Measurements from ENCODE around the gene SPEM1. TPM values are rescaled to one million over a fixed set of nuclear protein-coding genes. Genes with fewer than 3 reads are reported as not detected.
"Not testable (repeated sequence)": the region's sequence is repeated elsewhere in the genome, so short reads cannot be mapped to it uniquely, and the experiment has no call there.

SPEM1 gene
- total RNA-seq, 1 experiment from 2014 or later = 0.33 TPM

- Histone ChIP-seq H4K91ac (ENCODE audit: insufficient read length, low read depth, low read length) (no peak overlapping the region), H3K23me2 (ENCODE audit: insufficient read length, low read depth, low read length, poor library complexity, severe bottlenecking) (no peaks in the 10 kb centered on the region), H2BK12ac (ENCODE audit: insufficient read length, low read depth, low read length) (no peak overlapping the region), H3K79me1 (ENCODE audit: insufficient read depth, low read depth, low read length, poor library complexity, severe bottlenecking) (no peaks in the 10 kb centered on the region), H3K79me2 (ENCODE audit: insufficient read depth, low read length) (no peaks in the 10 kb centered on the region), H3K14ac (ENCODE audit: insufficient read depth, low read length) (no peak overlapping the region), H4K8ac (replicated peaks; ENCODE audit: insufficient read length, low read depth, low read length) (no peak overlapping the region), H2BK15ac (ENCODE audit: low read depth, low read length) (no peak overlapping the region), H3K23ac (ENCODE audit: insufficient read length, low read depth, low read length) (no peak overlapping the region), H3K9me3 (ENCODE audit: control insufficient read depth, low read depth, low read length) (no peaks in the 10 kb centered on the region), H3T11ph (ENCODE audit: low read length) (no peak overlapping the region), H2BK20ac (ENCODE audit: low read depth, low read length, poor library complexity, severe bottlenecking) (no peak overlapping the region), H3K18ac (ENCODE audit: insufficient read length, low read depth, low read length) (no peak overlapping the region), H3K27me3 (ENCODE audit: insufficient read depth, low read length) (no peaks in the 10 kb centered on the region), H2BK5ac (ENCODE audit: insufficient read length, low read length) (no peak overlapping the region), H2BK120ac (ENCODE audit: low read depth, low read length, poor library complexity, severe bottlenecking) (no peak overlapping the region), H2AFZ (ENCODE audit: low read length) (no peak overlapping the region), H4K20me1 (ENCODE audit: control insufficient read depth, insufficient read depth, insufficient read length) (no peaks in the 10 kb centered on the region), H3K56ac (ENCODE audit: insufficient read length, low read depth, low read length) (no peak overlapping the region), H3K27ac (ENCODE audit: insufficient read length, low read depth, low read length) (no peak overlapping the region), H3K4me1 (ENCODE audit: insufficient read depth, low read length) (no peaks in the 10 kb centered on the region; the same call in 1 of the 2 replicates), H2AK5ac (ENCODE audit: insufficient read length, low read length) (no peak overlapping the region), H3K4me2 (ENCODE audit: insufficient read depth, insufficient read length, low read length) (no peak overlapping the region), H3K4ac (ENCODE audit: low read depth, low read length) (no peak overlapping the region), H4K5ac (ENCODE audit: insufficient read length, low read depth, low read length) (no peak overlapping the region), H3K9ac (ENCODE audit: extremely low read depth, insufficient read length, low read length) (no peak overlapping the region)
- no peaks in the 10 kb centered on the region for H3K9me3 Mint-ChIP-seq
- peaks cover 2 to 13% (median 9%) of the 10 kb centered on the region in 3 experiments; a peak in 4 of 7 replicates for H3K36me3 Mint-ChIP-seq (ENCODE audit: insufficient read depth in 1 of 3, low read depth in 3 of 3)
- no peaks in the 10 kb centered on the region; a peak in 1 of 4 replicates for H3K4me1 Mint-ChIP-seq
- H3K27me3 Mint-ChIP-seq (ENCODE audit: low read depth) = no peaks in the 10 kb centered on the region
- no CpG with 5 or more reads among the region's 12 CpGs for WGBS (ENCODE audit: extremely low coverage, insufficient read length, low lambda C conversion rate)
- H3K27ac Mint-ChIP-seq = no peak overlapping the region; a peak in 1 of 7 replicates
- TF ChIP-seq CTCF (conservative IDR thresholded peaks at IDR 0.05) = no peak
- H3K4me3 Mint-ChIP-seq = no peak overlapping the region
- no peak for DNase-seq
Observed at GRCh38 chr17:7468804-7469389, 48.8 kb downstream of the SPEM1 start.

DNA sequence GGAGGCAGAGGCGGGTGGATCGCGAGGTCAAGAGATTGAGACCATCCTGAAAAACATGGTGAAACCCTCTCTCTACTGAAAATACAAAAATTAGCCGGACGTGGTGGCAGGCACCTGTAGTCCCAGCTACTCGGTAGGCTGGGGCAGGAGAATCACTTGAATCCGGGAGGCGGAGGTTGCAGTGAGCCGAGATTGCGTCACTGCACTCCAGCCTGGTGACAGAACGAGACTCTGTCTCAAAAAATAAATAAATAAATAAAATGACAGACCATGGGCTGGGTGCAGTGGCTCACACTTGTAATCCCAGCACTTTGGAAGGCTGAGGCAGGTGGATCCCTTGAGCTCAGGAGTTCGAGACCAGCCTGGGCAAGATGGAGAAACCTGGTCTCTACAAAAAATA lies 49.7 kb downstream of the SPEM1 start:
- not testable (repeated sequence) for H2BK20ac ChIP-seq (ENCODE audit: low read depth, low read length, poor library complexity, severe bottlenecking); H3K79me2 ChIP-seq (ENCODE audit: insufficient read depth, low read length); H3K27ac ChIP-seq (ENCODE audit: insufficient read length, low read depth, low read length); H2AK5ac ChIP-seq (ENCODE audit: insufficient read length, low read length); H3K9ac ChIP-seq (ENCODE audit: extremely low read depth, insufficient read length, low read length); H2BK5ac ChIP-seq (ENCODE audit: insufficient read length, low read length); H2BK12ac ChIP-seq (ENCODE audit: insufficient read length, low read depth, low read length); H3K4ac ChIP-seq (ENCODE audit: low read depth, low read length); H2AFZ ChIP-seq (ENCODE audit: low read length); H3K27ac Mint-ChIP-seq; H4K91ac ChIP-seq (ENCODE audit: insufficient read length, low read depth, low read length); H2BK15ac ChIP-seq (ENCODE audit: low read depth, low read length); H3K9me3 ChIP-seq (ENCODE audit: control insufficient read depth, low read depth, low read length); H3K27me3 Mint-ChIP-seq (ENCODE audit: low read depth); H3K79me1 ChIP-seq (ENCODE audit: insufficient read depth, low read depth, low read length, poor library complexity, severe bottlenecking); H4K20me1 ChIP-seq (ENCODE audit: control insufficient read depth, insufficient read depth, insufficient read length); H3K4me1 ChIP-seq (ENCODE audit: insufficient read depth, low read length); H3K14ac ChIP-seq (ENCODE audit: insufficient read depth, low read length); DNase-seq; H3K9me3 Mint-ChIP-seq; H3K56ac ChIP-seq (ENCODE audit: insufficient read length, low read depth, low read length); H3K23ac ChIP-seq (ENCODE audit: insufficient read length, low read depth, low read length); H3K4me1 Mint-ChIP-seq; H3K27me3 ChIP-seq (ENCODE audit: insufficient read depth, low read length); H3K4me3 Mint-ChIP-seq; H4K5ac ChIP-seq (ENCODE audit: insufficient read length, low read depth, low read length); H2BK120ac ChIP-seq (ENCODE audit: low read depth, low read length, poor library complexity, severe bottlenecking); H3K4me2 ChIP-seq (ENCODE audit: insufficient read depth, insufficient read length, low read length); H4K8ac ChIP-seq (replicated peaks; ENCODE audit: insufficient read length, low read depth, low read length); H3T11ph ChIP-seq (ENCODE audit: low read length); H3K18ac ChIP-seq (ENCODE audit: insufficient read length, low read depth, low read length); H3K23me2 ChIP-seq (ENCODE audit: insufficient read length, low read depth, low read length, poor library complexity, severe bottlenecking)
- peaks cover 2 to 13% (median 4%) of the 10 kb centered on the region in 3 experiments; a peak in 4 of 7 replicates for H3K36me3 Mint-ChIP-seq (ENCODE audit: insufficient read depth in 1 of 3, low read depth in 3 of 3)
- WGBS (ENCODE audit: extremely low coverage, insufficient read length, low lambda C conversion rate) = no CpG with 5 or more reads among the region's 12 CpGs
